ENCODE data around the gene ZNF211. TPM values are rescaled to one million over a fixed set of nuclear protein-coding genes. Genes with fewer than 3 reads are reported as not detected.

The ZNF211 gene
- total RNA-seq, result 10 to 100 TPM in 6 of 10 donors, 1 to 10 TPM in 4; 9.2 to 14.1 (median 10.4) TPM
- 10 to 100 TPM in 1 of 2 donors, 1 to 10 TPM in 1; 5.7 to 26.6 TPM for polyA plus RNA-seq
- long read RNA-seq, donor 1, partial matches to known transcripts, result 0 of 12 reads
- long read RNA-seq, donor 1, other reads (novel, unspliced or antisense), result 5 of 12 reads
- long read RNA-seq, donor 2, transcript ZNF211-203 (5 exons, 2,577 nt), result major isoform, 7 of 22 reads
- long read RNA-seq, donor 2, partial matches to known transcripts, result 1 of 22 reads
- long read RNA-seq, donor 2, other reads (novel, unspliced or antisense), result 7 of 22 reads
- long read RNA-seq, donor 3, transcript ZNF211-203 (5 exons, 2,577 nt), result major isoform, 8 of 24 reads
- long read RNA-seq, donor 3, partial matches to known transcripts, result 1 of 24 reads
- long read RNA-seq, donor 3, other reads (novel, unspliced or antisense), result 8 of 24 reads

GRCh38 chr19:57632987-57633831, at the start of gene ZNF211:
Gene ZNF211, plus strand, starts transcription at chr19:57633168. Its CDS starts 179 bp downstream, at chr19:57633347.
- H3K4me3 ChIP-seq, result peak within 1 kb of the TSS; percentile 65 to 98 (median 92)
- peak in 3 of 9 donors; percentile 20 to 25 (median 25) for TF ChIP-seq CTCF (IDR thresholded peaks at IDR 0.05)
- H3K27me3 ChIP-seq, result no peaks in the 10 kb centered on the region
- DNase-seq, result peak; percentile 92 to 95
- intact Hi-C loops (cut with DNase I), result loop anchor here in 3 of 10 donors (1.0 to 5.0 kb wide), 4 partner anchors 18 to 54 kb away; partner anchors contain the start of genes ZNF134 (in 2 of the 3), ZNF416 (in 1 of the 3) and ZNF530 (in 1 of the 3)
- peak; percentile 100 for ATAC-seq
- peak within 1 kb of the TSS; percentile 38 to 91 (median 86) for H3K27ac ChIP-seq
- 1% methylated on average over 52 to 59 of the region's 59 CpGs for WGBS, 2 donors
- peaks cover 5 to 18% (median 12%) of the 10 kb centered on the region in 9 donors for H3K4me1 ChIP-seq
- peaks cover 0 to 53% (median 35%) of the 10 kb centered on the region in 9 donors for H3K36me3 ChIP-seq
- H3K9me3 ChIP-seq, result peaks cover 0 to 57% (median 24%) of the 10 kb centered on the region in 11 donors

GRCh38 chr19:57583521-57584416, 49.2 kb upstream of the ZNF211 start, which contains the start of gene ZIK1:
Gene ZIK1, plus strand, starts transcription at chr19:57584145. Its CDS starts 212 bp downstream, at chr19:57584357.
- 1% methylated on average over 76 of the region's 76 CpGs for WGBS, 2 donors
- peaks cover 5 to 30% (median 20%) of the 10 kb centered on the region in 9 donors for H3K4me1 ChIP-seq
- ATAC-seq (peak; percentile 92 to 98 (median 96)), DNase-seq (peak; percentile 88 to 96)
- intact Hi-C loops (cut with DNase I), result no loop called here
- H3K9me3 ChIP-seq, result peaks cover 0 to 85% (median 26%) of the 10 kb centered on the region in 11 donors
- H3K27ac ChIP-seq, result peak within 1 kb of the TSS in 9 of 10 donors; percentile 46 to 85 (median 74)
- peak in 4 of 9 donors; percentile 29 to 48 (median 44) for TF ChIP-seq CTCF (IDR thresholded peaks at IDR 0.05)
- H3K36me3 ChIP-seq, result peaks cover 0 to 36% (median 11%) of the 10 kb centered on the region in 9 donors
- H3K27me3 ChIP-seq, result no peaks in the 10 kb centered on the region
- peak within 1 kb of the TSS; percentile 37 to 89 (median 76) for H3K4me3 ChIP-seq

GRCh38 chr19:57587529-57587928, 45.4 kb upstream of the ZNF211 start:
- Histone ChIP-seq H3K4me3 (no peak overlapping the region), H3K36me3 (peaks cover 0 to 74% (median 41%) of the 10 kb centered on the region in 9 donors), H3K27me3 (no peaks in the 10 kb centered on the region), H3K9me3 (peaks cover 0 to 95% (median 63%) of the 10 kb centered on the region in 11 donors), H3K27ac (no peak overlapping the region), H3K4me1 (peaks cover 5 to 22% (median 16%) of the 10 kb centered on the region in 9 donors)
- DNase-seq (no peak), ATAC-seq (no peak)
- no peak for TF ChIP-seq CTCF (IDR thresholded peaks at IDR 0.05)
- intact Hi-C loops (cut with DNase I), result loop anchor here in 1 of 10 donors (5.0 kb wide), 1 partner anchor 45 kb away; the partner anchor contains the start of gene ZNF211
- WGBS, 2 donors, result 96 to 100% methylated on average over 1 of the region's 1 CpG

All from heart right ventricle (tissue), 16 donors.